ENCODE data around the gene KRT28.

DNA sequence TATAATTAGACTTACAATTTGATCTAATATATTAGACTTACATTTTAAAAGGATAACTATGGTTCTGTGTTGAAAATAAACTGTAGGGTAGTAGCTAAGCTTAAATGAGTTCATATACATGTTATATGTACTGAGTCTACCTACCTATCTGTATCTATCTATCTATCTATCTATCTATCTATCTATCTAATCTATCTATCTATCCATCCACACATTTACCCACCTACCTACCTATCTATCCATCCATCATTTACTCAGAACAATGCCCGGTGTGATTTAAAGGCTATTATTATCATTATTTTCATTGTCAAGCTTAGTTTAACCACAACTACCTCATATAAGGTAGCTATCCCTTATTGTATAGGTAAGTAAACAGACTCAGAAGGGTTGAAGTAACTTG, 15.6 kb upstream of the KRT28 start:
- TF ChIP-seq, protein P1, sequence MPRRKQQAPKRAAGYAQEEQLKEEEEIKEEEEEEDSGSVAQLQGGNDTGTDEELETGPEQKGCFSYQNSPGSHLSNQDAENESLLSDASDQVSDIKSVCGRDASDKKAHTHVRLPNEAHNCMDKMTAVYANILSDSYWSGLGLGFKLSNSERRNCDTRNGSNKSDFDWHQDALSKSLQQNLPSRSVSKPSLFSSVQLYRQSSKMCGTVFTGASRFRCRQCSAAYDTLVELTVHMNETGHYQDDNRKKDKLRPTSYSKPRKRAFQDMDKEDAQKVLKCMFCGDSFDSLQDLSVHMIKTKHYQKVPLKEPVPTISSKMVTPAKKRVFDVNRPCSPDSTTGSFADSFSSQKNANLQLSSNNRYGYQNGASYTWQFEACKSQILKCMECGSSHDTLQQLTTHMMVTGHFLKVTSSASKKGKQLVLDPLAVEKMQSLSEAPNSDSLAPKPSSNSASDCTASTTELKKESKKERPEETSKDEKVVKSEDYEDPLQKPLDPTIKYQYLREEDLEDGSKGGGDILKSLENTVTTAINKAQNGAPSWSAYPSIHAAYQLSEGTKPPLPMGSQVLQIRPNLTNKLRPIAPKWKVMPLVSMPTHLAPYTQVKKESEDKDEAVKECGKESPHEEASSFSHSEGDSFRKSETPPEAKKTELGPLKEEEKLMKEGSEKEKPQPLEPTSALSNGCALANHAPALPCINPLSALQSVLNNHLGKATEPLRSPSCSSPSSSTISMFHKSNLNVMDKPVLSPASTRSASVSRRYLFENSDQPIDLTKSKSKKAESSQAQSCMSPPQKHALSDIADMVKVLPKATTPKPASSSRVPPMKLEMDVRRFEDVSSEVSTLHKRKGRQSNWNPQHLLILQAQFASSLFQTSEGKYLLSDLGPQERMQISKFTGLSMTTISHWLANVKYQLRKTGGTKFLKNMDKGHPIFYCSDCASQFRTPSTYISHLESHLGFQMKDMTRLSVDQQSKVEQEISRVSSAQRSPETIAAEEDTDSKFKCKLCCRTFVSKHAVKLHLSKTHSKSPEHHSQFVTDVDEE (CRISPR knock-in tag; IDR thresholded peaks at IDR 0.05), result no peak
- TF ChIP-seq ARNTL (CRISPR knock-in tag; IDR thresholded peaks at IDR 0.05; ENCODE audit: borderline replicate concordance, low read depth) (no peak), ZNF8 (CRISPR knock-in tag; IDR thresholded peaks at IDR 0.05) (no peak), CSDC2 (CRISPR knock-in tag; IDR thresholded peaks at IDR 0.05) (no peak)
- TF ChIP-seq, protein P2, sequence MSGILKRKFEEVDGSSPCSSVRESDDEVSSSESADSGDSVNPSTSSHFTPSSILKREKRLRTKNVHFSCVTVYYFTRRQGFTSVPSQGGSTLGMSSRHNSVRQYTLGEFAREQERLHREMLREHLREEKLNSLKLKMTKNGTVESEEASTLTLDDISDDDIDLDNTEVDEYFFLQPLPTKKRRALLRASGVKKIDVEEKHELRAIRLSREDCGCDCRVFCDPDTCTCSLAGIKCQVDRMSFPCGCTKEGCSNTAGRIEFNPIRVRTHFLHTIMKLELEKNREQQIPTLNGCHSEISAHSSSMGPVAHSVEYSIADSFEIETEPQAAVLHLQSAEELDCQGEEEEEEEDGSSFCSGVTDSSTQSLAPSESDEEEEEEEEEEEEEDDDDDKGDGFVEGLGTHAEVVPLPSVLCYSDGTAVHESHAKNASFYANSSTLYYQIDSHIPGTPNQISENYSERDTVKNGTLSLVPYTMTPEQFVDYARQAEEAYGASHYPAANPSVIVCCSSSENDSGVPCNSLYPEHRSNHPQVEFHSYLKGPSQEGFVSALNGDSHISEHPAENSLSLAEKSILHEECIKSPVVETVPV (CRISPR knock-in tag; IDR thresholded peaks at IDR 0.05), result no peak
